Measurements from ENCODE around the gene GATM.
"Not testable (repeated sequence)": the region's sequence is repeated elsewhere in the genome, so short reads cannot be mapped to it uniquely, and the experiment has no call there.

Gene GATM

GRCh38 chr15:45349623-45350022 is 28.7 kb downstream of the GATM start:
- DNase-seq = no peak

- DNase-seq = no peak
These were observed 30.4 kb downstream of the GATM start for GRCh38 chr15:45347989-45348388.

- DNase-seq = no peak
These were observed 31.3 kb downstream of the GATM start for GRCh38 chr15:45347033-45347432.

GRCh38 chr15:45346381-45346780 is 32.0 kb downstream of the GATM start:
- no peak for DNase-seq

- DNase-seq = no peak
These were observed 35.0 kb downstream of the GATM start for GRCh38 chr15:45343258-45343860.

- no peak for DNase-seq
These were observed 36.6 kb downstream of the GATM start for GRCh38 chr15:45341790-45342189.

GRCh38 chr15:45340429-45340828 is 37.9 kb downstream of the GATM start:
- no peak for DNase-seq

GRCh38 chr15:45338417-45338816 is 39.9 kb downstream of the GATM start:
- no peak for DNase-seq

- DNase-seq = no peak
These were observed 41.1 kb downstream of the GATM start for GRCh38 chr15:45337224-45337623.

GRCh38 chr15:45333550-45333949 is 44.8 kb downstream of the GATM start:
- no peak for DNase-seq

GRCh38 chr15:45332694-45333093 is 45.6 kb downstream of the GATM start:
- DNase-seq = no peak

GRCh38 chr15:45331972-45332371 is 46.4 kb downstream of the GATM start:
- no peak for DNase-seq

- no peak for DNase-seq
These were observed 49.7 kb downstream of the GATM start for GRCh38 chr15:45328663-45329062.

GRCh38 chr15:45326741-45327140 is 51.6 kb downstream of the GATM start:
- no peak for DNase-seq

- no peak for DNase-seq
These were observed 52.1 kb downstream of the GATM start for GRCh38 chr15:45326280-45326679.

- DNase-seq = no peak
These were observed 57.7 kb downstream of the GATM start for GRCh38 chr15:45320581-45321205.

GRCh38 chr15:45319472-45320214 is 58.7 kb downstream of the GATM start:
- DNase-seq = no peak

GRCh38 chr15:45314960-45315359 is 63.4 kb downstream of the GATM start:
- DNase-seq = no peak

- DNase-seq = not testable (repeated sequence)
These were observed 64.2 kb downstream of the GATM start for GRCh38 chr15:45314117-45314516.

Measured in NCI-H146 (cell line).